Measurements from ENCODE around the gene SNAI1.

- TF ChIP-seq EZH2 (IDR thresholded peaks at IDR 0.05; ENCODE audit: insufficient read depth, poor library complexity, severe bottlenecking) (no peak), EZH2phosphoT487 (IDR thresholded peaks at IDR 0.05; ENCODE audit: insufficient read depth, low read depth) (no peak)
These were observed 45.5 kb upstream of the SNAI1 start for GRCh38 chr20:49937027-49937929.

Measured in GM23248 (cell line).